ENCODE results near the gene KPRP.
A peak's percentile ranks its signal among the peaks of the same experiment; 100 is the strongest.

The KPRP gene

GRCh38 chr1:152757747-152758146 is at the start of gene KPRP:
Gene KPRP (plus strand): TSS chr1:152758025. CDS start chr1:152759589, 1,564 bp downstream.
- no peak for DNase-seq

- no peak for DNase-seq
Observed at GRCh38 chr1:152718238-152718637, 39.6 kb upstream of the KPRP start.

- DNase-seq: no peak
Observed at GRCh38 chr1:152725261-152725660, 32.6 kb upstream of the KPRP start.

DNA sequence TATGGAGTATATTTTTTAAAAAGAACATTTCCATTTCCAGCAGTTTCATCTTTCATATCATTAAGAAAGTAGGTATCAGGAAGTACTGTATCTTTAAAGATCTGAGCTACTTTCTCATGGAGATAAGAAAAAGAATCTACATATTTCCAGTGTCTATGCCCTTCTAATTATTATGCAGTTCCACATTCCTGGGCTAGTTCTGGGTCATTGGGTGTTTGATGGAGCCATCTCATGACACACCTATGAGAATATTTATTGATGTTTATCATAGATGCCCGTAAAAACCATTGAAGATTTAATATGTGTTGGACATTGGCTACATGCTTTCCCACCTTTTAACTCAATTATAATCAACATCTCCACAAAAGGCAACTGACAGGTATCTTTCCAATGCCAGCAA is 28.8 kb upstream of the KPRP start:
- DNase-seq: no peak

DNA sequence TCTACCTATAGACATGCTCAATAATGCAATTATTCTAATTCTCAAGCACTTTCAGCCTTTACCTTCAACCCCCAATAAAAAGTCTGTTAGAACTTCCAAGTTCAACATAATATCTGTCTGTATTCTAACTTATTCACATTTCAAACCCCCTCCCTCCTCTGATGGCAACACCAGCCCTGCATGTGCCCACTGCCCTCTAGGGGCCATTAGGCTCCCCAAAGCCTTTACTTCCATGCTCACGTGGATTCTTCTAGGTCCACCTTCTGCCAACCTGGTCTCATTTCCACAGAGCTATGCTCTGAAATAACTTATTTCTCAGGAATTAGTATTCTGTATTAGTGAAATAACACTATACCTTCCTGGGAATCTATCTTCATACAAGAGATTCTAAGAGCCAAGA is 22.2 kb upstream of the KPRP start:
- no peak for DNase-seq

GRCh38 chr1:152737997-152738396 is 19.8 kb upstream of the KPRP start:
- DNase-seq: no peak

DNA sequence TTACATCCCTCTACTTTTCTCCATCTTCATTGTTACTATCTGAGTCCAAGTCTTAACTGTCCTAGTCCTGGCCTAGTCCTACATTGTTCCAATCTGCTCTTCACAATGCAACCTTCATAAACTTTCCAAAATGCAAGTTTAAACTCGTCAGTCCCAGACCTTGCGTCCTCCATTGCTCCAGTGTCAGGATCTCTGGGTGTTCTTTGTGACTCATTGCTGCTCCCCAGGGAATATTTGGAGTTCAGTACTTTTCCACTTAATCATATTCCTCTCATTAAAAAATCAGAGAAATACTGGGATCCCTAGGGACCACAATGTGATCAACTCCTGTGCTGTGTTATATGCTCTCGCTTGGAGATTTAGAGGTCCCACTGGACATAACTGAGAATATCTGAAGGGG is 18.0 kb upstream of the KPRP start:
- no peak for DNase-seq

DNA sequence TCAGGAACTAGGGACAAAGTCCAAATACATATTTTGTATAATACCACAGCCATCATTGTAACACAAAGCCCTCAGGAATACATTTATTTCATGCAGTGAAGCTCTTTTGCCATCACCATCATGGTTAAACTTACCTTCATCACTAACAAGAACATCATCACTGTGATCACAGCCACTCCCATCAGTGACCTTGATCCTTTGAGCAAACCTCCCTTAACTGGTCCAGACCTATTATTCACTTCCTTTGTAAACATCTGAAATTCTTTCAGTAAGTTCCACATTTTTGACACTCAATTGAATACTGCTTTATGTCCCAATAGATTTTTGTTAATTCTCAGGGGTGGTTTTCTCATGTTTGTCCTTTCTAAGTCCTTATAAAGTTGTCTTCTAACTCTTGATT is 16.2 kb upstream of the KPRP start:
- DNase-seq: no peak

- DNase-seq: no peak
Observed at GRCh38 chr1:152743371-152744145, 14.3 kb upstream of the KPRP start.

DNA sequence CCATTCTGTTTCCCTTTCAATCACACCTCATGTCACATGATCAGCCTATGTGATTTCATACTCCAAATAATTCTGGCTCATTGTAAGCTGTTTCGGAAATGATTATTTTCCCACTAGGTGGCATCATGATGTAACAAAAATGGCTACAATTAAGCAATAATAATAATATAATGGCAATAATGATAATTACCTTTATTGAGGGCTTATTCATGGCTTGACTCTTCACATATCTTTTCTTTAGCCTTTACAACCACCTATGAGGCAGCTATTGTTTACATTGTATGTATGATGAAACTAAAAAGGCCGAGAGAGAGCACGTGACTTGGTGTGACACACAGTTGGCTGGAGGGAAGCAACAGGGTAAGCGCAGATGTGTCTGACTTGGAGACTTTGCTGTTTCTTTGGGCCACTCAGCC is 12.5 kb upstream of the KPRP start:
- DNase-seq: peak in 1 of 2 experiments; percentile 12

DNA sequence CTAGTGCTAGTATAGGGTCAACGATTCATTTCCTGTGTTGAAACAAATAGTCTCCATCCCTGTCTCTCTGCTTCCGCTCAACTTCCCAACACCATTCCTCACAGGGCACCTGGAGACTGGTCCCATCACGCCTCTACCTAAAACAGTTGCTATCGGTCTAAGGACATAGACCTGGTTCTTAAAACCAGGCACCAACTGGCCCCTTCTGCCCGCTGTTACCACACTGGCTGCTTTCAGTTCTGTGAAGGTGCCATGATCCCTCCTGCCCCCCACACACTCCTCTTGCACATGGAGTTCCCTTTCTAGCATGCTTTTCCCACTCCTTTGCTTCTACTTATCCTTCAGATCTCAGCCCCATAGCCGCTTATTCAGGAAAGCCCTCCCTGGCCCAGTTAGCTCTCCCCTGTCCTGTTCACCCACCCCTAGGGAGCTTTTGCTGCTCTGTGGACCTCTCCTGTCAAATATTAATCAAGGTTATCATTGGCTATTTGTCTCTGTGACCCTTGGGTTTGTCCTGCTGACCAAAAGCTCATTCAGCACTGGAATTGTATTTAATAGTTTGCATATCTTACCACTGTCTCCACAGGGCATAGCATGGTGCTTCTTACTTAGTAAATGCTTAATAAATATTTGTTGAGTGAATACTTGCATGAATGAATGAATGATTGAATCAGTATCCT is 11.9 kb upstream of the KPRP start:
- no peak for DNase-seq

- DNase-seq: no peak
Observed at GRCh38 chr1:152747831-152748230, 10.0 kb upstream of the KPRP start.

GRCh38 chr1:152752225-152752624 is 5.6 kb upstream of the KPRP start:
- DNase-seq: no peak

- no peak for DNase-seq
Observed at GRCh38 chr1:152753586-152753985, 4.2 kb upstream of the KPRP start.

DNA sequence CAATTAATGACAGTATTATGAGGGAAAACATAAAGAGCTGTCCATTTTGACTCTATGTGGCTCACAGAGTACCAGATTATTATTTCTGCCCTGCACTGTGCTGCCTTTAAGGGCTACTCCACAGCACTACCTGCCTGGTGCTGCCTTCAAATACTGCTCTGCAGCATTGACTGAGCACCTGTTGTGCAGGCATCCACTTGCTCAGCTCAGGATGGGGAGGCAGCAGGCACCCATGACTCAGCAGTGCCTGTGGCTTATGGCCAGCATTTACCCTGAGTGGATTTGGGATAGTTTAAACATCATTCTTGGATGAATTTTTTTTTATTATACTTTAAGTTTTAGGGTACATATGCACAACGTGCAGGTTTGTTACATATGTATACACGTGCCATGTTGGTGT is 953 bp upstream of the KPRP start:
- DNase-seq: no peak

DNA sequence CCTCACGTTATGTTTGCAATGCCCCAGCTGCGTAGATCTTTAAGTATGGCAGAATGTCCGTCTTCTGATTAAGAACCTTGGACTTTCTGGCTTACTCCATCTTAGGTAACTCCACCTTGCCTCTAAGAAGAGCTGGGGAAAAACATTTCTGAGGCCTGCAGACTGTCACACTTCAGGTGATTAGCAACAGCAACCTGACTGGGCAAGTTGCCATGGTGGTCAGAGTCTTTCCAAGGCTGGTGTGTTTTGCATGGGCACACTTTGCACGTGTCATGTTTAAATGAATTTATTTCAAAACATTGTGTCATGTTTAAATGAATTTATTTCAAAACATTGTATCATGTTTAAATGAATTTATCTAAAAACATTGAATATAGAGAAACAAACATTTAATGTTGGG is 811 bp downstream of the KPRP start:
- no peak for DNase-seq

GRCh38 chr1:152759453-152760173 is 1.8 kb downstream of the KPRP start:
- no peak for DNase-seq

DNA sequence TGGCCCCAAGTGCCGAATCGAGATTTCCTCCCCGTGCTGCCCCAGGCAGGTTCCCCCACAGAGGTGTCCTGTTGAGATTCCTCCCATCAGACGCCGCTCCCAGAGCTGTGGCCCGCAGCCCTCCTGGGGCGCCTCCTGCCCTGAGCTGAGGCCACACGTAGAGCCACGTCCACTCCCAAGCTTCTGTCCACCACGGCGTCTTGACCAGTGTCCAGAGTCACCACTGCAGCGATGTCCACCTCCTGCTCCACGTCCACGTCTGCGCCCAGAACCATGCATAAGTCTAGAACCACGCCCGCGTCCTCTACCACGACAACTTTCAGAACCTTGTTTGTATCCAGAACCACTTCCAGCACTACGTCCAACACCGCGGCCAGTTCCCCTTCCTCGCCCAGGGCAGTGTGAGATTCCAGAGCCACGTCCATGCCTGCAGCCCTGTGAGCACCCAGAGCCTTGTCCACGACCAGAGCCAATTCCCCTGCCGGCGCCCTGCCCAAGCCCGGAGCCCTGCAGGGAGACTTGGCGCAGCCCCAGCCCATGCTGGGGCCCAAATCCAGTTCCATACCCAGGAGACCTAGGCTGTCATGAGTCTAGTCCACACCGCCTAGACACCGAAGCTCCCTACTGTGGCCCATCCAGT is 2.8 kb downstream of the KPRP start:
- no peak for DNase-seq

GRCh38 chr1:152761609-152762213 is 3.9 kb downstream of the KPRP start:
- DNase-seq: no peak

GRCh38 chr1:152768847-152769533 is 11.2 kb downstream of the KPRP start:
- DNase-seq: no peak

DNA sequence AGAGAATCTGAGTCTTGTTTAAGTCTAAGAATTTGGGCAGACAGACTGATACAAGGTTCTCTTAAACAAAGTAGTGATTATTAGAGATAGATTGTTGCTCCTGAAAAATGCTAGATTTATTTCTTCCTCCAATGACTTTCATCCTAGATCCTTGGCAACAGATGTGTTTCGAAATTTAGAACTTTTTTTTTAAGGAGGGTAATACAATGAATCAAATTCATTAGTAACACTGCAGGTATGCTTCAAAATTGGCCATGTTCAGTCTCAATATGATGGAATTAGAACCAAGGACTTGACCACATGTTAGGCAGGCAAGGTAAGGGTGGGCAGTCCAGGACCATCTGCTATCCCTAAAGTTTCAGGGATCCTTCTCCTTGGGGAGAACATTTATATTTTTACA is 12.6 kb downstream of the KPRP start:
- no peak for DNase-seq

DNA sequence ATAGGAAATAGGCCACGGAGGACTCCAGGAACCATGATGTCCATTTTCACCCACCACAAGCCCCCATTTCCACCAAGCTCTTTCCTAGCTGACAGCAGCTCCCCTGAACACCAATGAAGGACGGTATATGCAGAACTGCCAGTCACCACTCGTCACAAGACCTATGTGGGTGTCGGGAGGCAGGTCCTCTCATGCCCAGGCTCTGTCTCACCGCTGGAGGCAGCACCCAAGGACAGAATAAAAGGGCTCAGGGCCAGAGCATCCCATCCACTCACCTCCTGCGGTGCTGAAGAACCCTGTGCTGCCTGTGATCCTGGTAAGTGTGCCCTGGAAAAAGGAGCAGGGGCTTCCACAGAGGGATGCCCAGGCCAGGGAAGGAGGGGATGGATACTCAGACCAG is 17.1 kb downstream of the KPRP start, which contains the start of gene LCE1F:
Gene LCE1F, plus strand, starts transcription at position 266 of the 400 bp plus-strand sequence. CDS start 1,232 bp downstream, outside the sequence.
- no peak for DNase-seq
